K562 (cell line): ENCODE measurements around the gene MUSK. TPM values are rescaled to one million over a fixed set of nuclear protein-coding genes. Genes with fewer than 3 reads are reported as not detected.

Experiments used
- ATAC-seq: fragments of 200-7000 bp; cut with Tn5 transposase; 3 replicates; pipeline ENCODE4 v1.9.1; 2020; ENCODE audit warnings: moderate library complexity
- BruUV-seq: library from RNA; stranded (reverse); fragments of 400-500 nt; replicated peaks from 2 replicates; lab custom pipeline; 2021; lab: Mats Ljungman, UMichigan
- CTCF ChIA-PET: fragments of 300-600 bp; formaldehyde crosslinking; extraction: SDS; loops from one replicate; lab custom pipeline; 2021; ENCODE audit warnings: low intra/inter-chr PET ratio; lab: Yijun Ruan, JAX
- POLR2A ChIA-PET: fragments of 300-600, 350-650 bp; sonication (Branson Sonifier 250); formaldehyde crosslinking; extraction: SDS; loops from one replicate; lab custom pipeline; 2021; ENCODE audit warnings: antibody characterized with exemption, inconsistent platforms; lab: Yijun Ruan, JAX
- DNase-seq, 4 experiments: peaks; one replicate each; pipeline versions ENCODE4 v3.0.0 to v3.0.0-alpha.2; 2011 to 2018; ENCODE audit warnings: low spot score in 3 of 4, mixed read lengths in 3 of 4; ENCODE audit errors: extremely low read depth in 1 of 4
- FAIRE-seq: peaks from 2 replicates; lab custom pipeline; 2011; peaks lifted over from hg19 to GRCh38; lab: Jason Lieb, UNC
- H2AFZ ChIP-seq: 2 replicates; pipeline ENCODE4 v1.6.0; 2011; ENCODE audit warnings: low read depth, low read length, control low read depth, inconsistent platforms
- H3K27ac ChIP-seq: fragments of 200-600 bp; 3 replicates; pipeline ENCODE4 v1.8.0; 2011; ENCODE audit warnings: low read depth, mild to moderate bottlenecking, control low read depth, inconsistent platforms, low read length, moderate library complexity, mixed read lengths; ENCODE audit errors: extremely low read depth
- H3K27me3 ChIP-seq, 2 experiments: fragments of 300-600 bp in 1 of 2; 2 replicates in 1 of 2; 3 replicates in 1 of 2; pipeline versions ENCODE4 v1.6.0 to v1.8.0; 2011; ENCODE audit warnings: inconsistent platforms in 2 of 2, low read length in 2 of 2, mild to moderate bottlenecking in 1 of 2, mixed read lengths in 1 of 2, moderate library complexity in 1 of 2; ENCODE audit not compliant: control insufficient read depth in 2 of 2, insufficient read depth in 2 of 2
- H3K36me3 ChIP-seq: fragments of 300-600 bp; 3 replicates; pipeline ENCODE4 v1.8.0; 2011; ENCODE audit warnings: mild to moderate bottlenecking, low read length, inconsistent platforms; ENCODE audit not compliant: control insufficient read depth, insufficient read depth
- H3K4me1 ChIP-seq, 2 experiments: fragments of 200-600 bp in 1 of 2; replicated peaks in 1 of 2; 2 replicates in 1 of 2; 3 replicates in 1 of 2; pipeline versions ENCODE4 v1.5.1 to v1.8.0; 2011; ENCODE audit warnings: inconsistent platforms in 2 of 2, low read length in 2 of 2, mild to moderate bottlenecking in 1 of 2, mixed read lengths in 1 of 2, moderate library complexity in 1 of 2; ENCODE audit not compliant: control insufficient read depth in 2 of 2, insufficient read depth in 2 of 2
- H3K4me2 ChIP-seq: 2 replicates; pipeline ENCODE4 v1.6.1; 2011; ENCODE audit warnings: low read length, control low read depth, inconsistent platforms, mixed read lengths; ENCODE audit not compliant: insufficient read depth
- H3K4me3 ChIP-seq: fragments of 200-600 bp; sonication (generic), shearing (Covaris generic); 2 replicates; pipeline ENCODE4 v1.5.1; 2016; ENCODE audit warnings: control low read depth, inconsistent platforms
- H3K79me2 ChIP-seq: fragments of 200-600 bp; 3 replicates; pipeline ENCODE4 v1.8.0; 2011; ENCODE audit warnings: low read length, inconsistent platforms; ENCODE audit not compliant: control insufficient read depth, insufficient read depth
- H3K9ac ChIP-seq, 2 experiments: 2 replicates each; pipeline versions ENCODE4 v1.6.0 to v1.6.1; 2011; ENCODE audit warnings: low read depth in 2 of 2, low read length in 2 of 2, control low read depth in 1 of 2, inconsistent platforms in 1 of 2, mild to moderate bottlenecking in 1 of 2, mixed read lengths in 1 of 2; ENCODE audit not compliant: insufficient read depth in 1 of 2
- H3K9me1 ChIP-seq: one replicate; pipeline ENCODE4 v1.6.0; 2011; ENCODE audit warnings: inconsistent platforms, mild to moderate bottlenecking, low read length, moderate library complexity; ENCODE audit not compliant: control insufficient read depth, insufficient read depth
- H3K9me3 ChIP-seq: replicated peaks from 2 replicates; pipeline ENCODE4 v1.5.1; 2011; ENCODE audit warnings: low read depth, low read length, inconsistent platforms; ENCODE audit not compliant: control insufficient read depth, insufficient read depth
- H4K20me1 ChIP-seq: replicated peaks from 2 replicates; pipeline ENCODE4 v1.6.1; 2011; ENCODE audit warnings: low read length, inconsistent platforms, mixed read lengths; ENCODE audit not compliant: control insufficient read depth, insufficient read depth
- SMAD4 ChIP-seq: fragments of 250-450 bp; sonication (Bioruptor Pico); conservative IDR thresholded peaks from 2 replicates; pipeline ENCODE4 v1.8.0; 2021; ENCODE audit warnings: inconsistent platforms, mild to moderate bottlenecking, moderate library complexity
- SREBF2 ChIP-seq: sonication (generic); formaldehyde crosslinking; IDR thresholded peaks from 2 replicates; pipeline ENCODE4 v1.4.0; 2020; ENCODE audit warnings: mild to moderate bottlenecking, missing genetic modification reagents
- TAL1 ChIP-seq: fragments of 450-650 bp; IDR thresholded peaks from 2 replicates; pipeline ENCODE4 v1.6.1; 2016; ENCODE audit warnings: mild to moderate bottlenecking
- THRB ChIP-seq: fragments of 450-650 bp; formaldehyde crosslinking; conservative IDR thresholded peaks from 2 replicates; pipeline ENCODE4 v1.4.0; 2022; ENCODE audit warnings: mild to moderate bottlenecking, missing genetic modification characterization
- ZNF121 ChIP-seq: sonication (generic); formaldehyde crosslinking; conservative IDR thresholded peaks from 2 replicates; pipeline ENCODE4 v1.8.0; 2022; ENCODE audit warnings: missing genetic modification reagents
- WGBS: fragments of 100-300 bp; shearing (Covaris generic); methylation state at CpG from one replicate; pipeline ENCODE4 v1.1.6; 2016; ENCODE audit warnings: low coverage, mixed read lengths; ENCODE audit not compliant: insufficient coverage; ENCODE audit errors: missing lambda C conversion rate; 5-methylcytosine and 5-hydroxymethylcytosine counted together
- in situ Hi-C: fragments of 300-500 bp; cut with MboI; formaldehyde crosslinking; loops from 4 replicates; pipeline ENCODE4 v1.15.0; 2018; ENCODE audit warnings: inconsistent platforms, mixed read lengths
- intact Hi-C: fragments of 100-400 bp; cut with micrococcal nuclease; formaldehyde crosslinking; loops from 2 replicates; pipeline ENCODE4 v1.14.2; 2022
- polyA plus RNA-seq, 8 experiments: library from polyadenylated mRNA; depleted of rRNA in 4 of 8; stranded (reverse) in 5 of 8; unstranded in 3 of 8; fragments of >200 nt; fragmentation: Nextera tagmentation in 2 of 8; fragmentation: Illumina TruSeq in 1 of 8; extraction: Ambion mirVana in 2 of 8; extraction: Trizol in 1 of 8; gene quantifications; 2 replicates each; pipeline versions ENCODE4 v1.2.1 to v1.2.3, GENCODE V29; 2011 to 2014; ENCODE audit warnings: inconsistent platforms in 1 of 8, missing spikeins in 1 of 8
- total RNA-seq, 7 experiments: library from RNA; depleted of rRNA in 6 of 7; stranded (reverse); fragments of >200 nt in 6 of 7; fragmentation: Illumina TruSeq in 2 of 7; extraction: Trizol in 2 of 7; gene quantifications; 2 replicates each; pipeline versions ENCODE4 v1.2.1 to v1.2.3, GENCODE V29; 2011 to 2021; ENCODE audit warnings: low replicate concordance in 1 of 7

MUSK gene
- total and polyA plus RNA-seq, 9 of the 15 experiments (the other 6 are each of a cell fraction or from before 2014, with no cell fraction given): not detected

GRCh38 chr9:110767559-110768063, 99.0 kb downstream of the MUSK start:
- POLR2A ChIA-PET: no interaction called here
- BruUV-seq: no TSS peak
- no peak for FAIRE-seq
- no peak for TF ChIP-seq TAL1
- TF ChIP-seq ZNF121 (CRISPR knock-in tag): no peak
- no peak for TF ChIP-seq THRB (CRISPR knock-in tag)
- Histone ChIP-seq H3K79me2 (no peaks in the 10 kb centered on the region), H2AFZ (no peak overlapping the region), H3K9ac (no peak overlapping the region), H3K4me1 (no peaks in the 10 kb centered on the region), H3K27ac (no peak overlapping the region), H3K9me1 (no peaks in the 10 kb centered on the region), H4K20me1 (no peaks in the 10 kb centered on the region), H3K27me3 (no peaks in the 10 kb centered on the region), H3K4me3 (no peak overlapping the region), H3K9me3 (no peaks in the 10 kb centered on the region; the same call in 1 of the 2 replicates), H3K4me2 (no peak overlapping the region), H3K36me3 (no peaks in the 10 kb centered on the region)
- WGBS: under 1% methylated on average over 6 of the region's 6 CpGs
- CTCF ChIA-PET: no interaction called here
- intact Hi-C loops (no loop called here), in situ Hi-C loops (no loop called here)
- no peak for ATAC-seq
- DNase-seq: no peak

GRCh38 chr9:110768886-110769285, 100.3 kb downstream of the MUSK start:
- no peak overlapping the region for H3K4me2 ChIP-seq
- no peaks in the 10 kb centered on the region for H3K27me3 ChIP-seq
- no peaks in the 10 kb centered on the region for H3K4me1 ChIP-seq
- BruUV-seq: no TSS peak
- DNase-seq (no peak), ATAC-seq (no peak), FAIRE-seq (no peak)
- H3K9me3 ChIP-seq: no peaks in the 10 kb centered on the region; the same call in 1 of the 2 replicates
- no peak overlapping the region for H3K9ac ChIP-seq
- in situ Hi-C loops: no loop called here
- H2AFZ ChIP-seq: no peak overlapping the region
- no peaks in the 10 kb centered on the region for H4K20me1 ChIP-seq
- no peak overlapping the region for H3K4me3 ChIP-seq
- no peaks in the 10 kb centered on the region for H3K9me1 ChIP-seq
- POLR2A ChIA-PET: no interaction called here
- intact Hi-C loops: no loop called here
- H3K79me2 ChIP-seq: no peaks in the 10 kb centered on the region
- no peaks in the 10 kb centered on the region for H3K36me3 ChIP-seq
- CTCF ChIA-PET: no interaction called here
- WGBS: 0% methylated on average over 2 of the region's 2 CpGs
- H3K27ac ChIP-seq: no peak overlapping the region
- TF ChIP-seq SMAD4 (CRISPR knock-in tag) (no peak), SREBF2 (CRISPR knock-in tag) (no peak)
